ENCODE data around the gene GGACT.

The GGACT gene

DNA sequence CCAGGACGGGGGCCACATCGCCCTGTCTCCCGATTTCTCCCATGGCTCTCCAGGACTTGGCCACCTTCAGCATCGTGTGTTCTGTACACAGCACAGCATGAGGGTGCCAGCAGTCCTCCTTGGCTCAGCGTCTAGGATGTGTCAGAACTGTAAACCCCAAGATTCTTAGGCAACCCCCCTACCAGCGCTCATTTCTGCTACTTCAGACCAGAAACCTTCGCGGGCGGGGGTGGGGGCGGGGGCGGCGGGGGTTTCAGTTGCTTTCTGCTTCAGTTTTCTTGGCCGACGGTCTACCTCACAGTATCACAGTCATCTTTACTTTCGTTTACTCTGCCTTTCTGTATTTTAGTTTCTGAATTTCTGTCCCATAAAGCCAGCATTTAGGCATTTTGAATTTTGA is 82.4 kb downstream of the GGACT start:
- no peak overlapping the region for H3K4me3 ChIP-seq (ENCODE audit: low read depth, low read length)
- CTCF ChIA-PET: no interaction called here
- no peaks in the 10 kb centered on the region for H3K9me3 ChIP-seq (ENCODE audit: control insufficient read depth, insufficient read depth, low read depth, low read length)
- TF ChIP-seq, protein P1, sequence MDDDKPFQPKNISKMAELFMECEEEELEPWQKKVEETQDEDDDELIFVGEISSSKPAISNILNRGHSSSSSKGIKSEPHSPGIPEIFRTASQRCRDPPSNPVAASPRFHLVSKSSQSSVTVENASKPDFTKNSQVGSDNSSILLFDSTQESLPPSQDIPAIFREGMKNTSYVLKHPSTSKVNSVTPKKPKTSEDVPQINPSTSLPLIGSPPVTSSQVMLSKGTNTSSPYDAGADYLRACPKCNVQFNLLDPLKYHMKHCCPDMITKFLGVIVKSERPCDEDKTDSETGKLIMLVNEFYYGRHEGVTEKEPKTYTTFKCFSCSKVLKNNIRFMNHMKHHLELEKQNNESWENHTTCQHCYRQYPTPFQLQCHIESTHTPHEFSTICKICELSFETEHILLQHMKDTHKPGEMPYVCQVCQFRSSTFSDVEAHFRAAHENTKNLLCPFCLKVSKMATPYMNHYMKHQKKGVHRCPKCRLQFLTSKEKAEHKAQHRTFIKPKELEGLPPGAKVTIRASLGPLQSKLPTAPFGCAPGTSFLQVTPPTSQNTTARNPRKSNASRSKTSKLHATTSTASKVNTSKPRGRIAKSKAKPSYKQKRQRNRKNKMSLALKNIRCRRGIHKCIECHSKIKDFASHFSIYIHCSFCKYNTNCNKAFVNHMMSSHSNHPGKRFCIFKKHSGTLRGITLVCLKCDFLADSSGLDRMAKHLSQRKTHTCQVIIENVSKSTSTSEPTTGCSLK (tag by site-specific recombination; IDR thresholded peaks at IDR 0.05): no peak
- no peak for TF ChIP-seq ZNF311 (tag by site-specific recombination; IDR thresholded peaks at IDR 0.05; ENCODE audit: borderline replicate concordance)
- no peak for TF ChIP-seq ZNF221 (tag by site-specific recombination; IDR thresholded peaks at IDR 0.05; ENCODE audit: borderline replicate concordance)
- TF ChIP-seq ZNF677 (tag by site-specific recombination; IDR thresholded peaks at IDR 0.05): no peak
- no peak for TF ChIP-seq ZNF324 (tag by site-specific recombination; IDR thresholded peaks at IDR 0.05)
- no peak for TF ChIP-seq ZFP41 (tag by site-specific recombination; IDR thresholded peaks at IDR 0.05; ENCODE audit: borderline replicate concordance)
- no peak for TF ChIP-seq RBAK (tag by site-specific recombination; IDR thresholded peaks at IDR 0.05)
- no peak for TF ChIP-seq ZNF707 (tag by site-specific recombination; IDR thresholded peaks at IDR 0.05)
- TF ChIP-seq, protein P2, sequence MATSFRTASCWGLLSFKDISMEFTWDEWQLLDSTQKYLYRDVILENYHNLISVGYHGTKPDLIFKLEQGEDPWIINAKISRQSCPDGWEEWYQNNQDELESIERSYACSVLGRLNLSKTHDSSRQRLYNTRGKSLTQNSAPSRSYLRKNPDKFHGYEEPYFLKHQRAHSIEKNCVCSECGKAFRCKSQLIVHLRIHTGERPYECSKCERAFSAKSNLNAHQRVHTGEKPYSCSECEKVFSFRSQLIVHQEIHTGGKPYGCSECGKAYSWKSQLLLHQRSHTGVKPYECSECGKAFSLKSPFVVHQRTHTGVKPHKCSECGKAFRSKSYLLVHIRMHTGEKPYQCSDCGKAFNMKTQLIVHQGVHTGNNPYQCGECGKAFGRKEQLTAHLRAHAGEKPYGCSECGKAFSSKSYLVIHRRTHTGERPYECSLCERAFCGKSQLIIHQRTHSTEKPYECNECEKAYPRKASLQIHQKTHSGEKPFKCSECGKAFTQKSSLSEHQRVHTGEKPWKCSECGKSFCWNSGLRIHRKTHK (tag by site-specific recombination; IDR thresholded peaks at IDR 0.05): no peak
- TF ChIP-seq, protein P3, sequence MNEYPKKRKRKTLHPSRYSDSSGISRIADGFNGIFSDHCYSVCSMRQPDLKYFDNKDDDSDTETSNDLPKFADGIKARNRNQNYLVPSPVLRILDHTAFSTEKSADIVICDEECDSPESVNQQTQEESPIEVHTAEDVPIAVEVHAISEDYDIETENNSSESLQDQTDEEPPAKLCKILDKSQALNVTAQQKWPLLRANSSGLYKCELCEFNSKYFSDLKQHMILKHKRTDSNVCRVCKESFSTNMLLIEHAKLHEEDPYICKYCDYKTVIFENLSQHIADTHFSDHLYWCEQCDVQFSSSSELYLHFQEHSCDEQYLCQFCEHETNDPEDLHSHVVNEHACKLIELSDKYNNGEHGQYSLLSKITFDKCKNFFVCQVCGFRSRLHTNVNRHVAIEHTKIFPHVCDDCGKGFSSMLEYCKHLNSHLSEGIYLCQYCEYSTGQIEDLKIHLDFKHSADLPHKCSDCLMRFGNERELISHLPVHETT (tag by site-specific recombination; IDR thresholded peaks at IDR 0.05): no peak
- POLR2A ChIA-PET: no interaction called here
- peaks cover 6% of the 10 kb centered on the region for H3K4me1 ChIP-seq (ENCODE audit: control insufficient read depth, insufficient read depth, low read length)
- no peak overlapping the region for H3K27ac ChIP-seq (ENCODE audit: extremely low read depth, low read depth, low read length)
- H3K36me3 ChIP-seq (ENCODE audit: control insufficient read depth in 2 of 2, insufficient read depth in 1 of 2, low read length in 2 of 2): no peaks in the 10 kb centered on the region

DNA sequence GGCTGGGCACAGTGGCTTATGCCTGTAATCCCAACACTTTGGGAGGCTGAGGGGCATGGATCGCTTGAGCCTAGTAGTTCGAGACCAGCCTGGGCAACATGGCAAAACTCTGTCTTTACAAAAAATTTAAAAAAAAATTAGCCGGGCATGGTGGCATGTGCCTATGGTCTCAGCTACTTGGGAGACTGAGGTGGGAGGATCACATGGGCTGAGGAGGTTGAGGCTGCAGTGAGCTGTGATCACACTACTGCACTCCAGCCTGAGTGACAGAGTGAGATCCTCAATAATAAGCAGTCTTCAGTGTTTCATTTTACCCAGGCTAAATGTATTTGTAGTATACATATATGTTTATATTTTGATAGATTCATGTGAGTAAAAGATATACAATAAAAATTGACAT is 85.0 kb downstream of the GGACT start:
- H3K36me3 ChIP-seq (ENCODE audit: control insufficient read depth in 2 of 2, insufficient read depth in 1 of 2, low read length in 2 of 2): no peaks in the 10 kb centered on the region
- TF ChIP-seq ZNF473 (tag by site-specific recombination; IDR thresholded peaks at IDR 0.05) (no peak), ZNF223 (tag by site-specific recombination; IDR thresholded peaks at IDR 0.05) (no peak), ZNF600 (tag by site-specific recombination; IDR thresholded peaks at IDR 0.05) (no peak), SP3 (tag by site-specific recombination; IDR thresholded peaks at IDR 0.05) (no peak), GLIS2 (tag by site-specific recombination; IDR thresholded peaks at IDR 0.05) (no peak), ZNF132 (tag by site-specific recombination; IDR thresholded peaks at IDR 0.05; ENCODE audit: borderline replicate concordance) (no peak), GLI2 (tag by site-specific recombination; IDR thresholded peaks at IDR 0.05; ENCODE audit: borderline replicate concordance, low read depth) (no peak), ZNF335 (tag by site-specific recombination; conservative IDR thresholded peaks at IDR 0.05) (no peak), GLI4 (tag by site-specific recombination; IDR thresholded peaks at IDR 0.05) (no peak), YY1 (tag by site-specific recombination; IDR thresholded peaks at IDR 0.05) (no peak), ZNF596 (tag by site-specific recombination; IDR thresholded peaks at IDR 0.05) (no peak)
- TF ChIP-seq, protein P4, sequence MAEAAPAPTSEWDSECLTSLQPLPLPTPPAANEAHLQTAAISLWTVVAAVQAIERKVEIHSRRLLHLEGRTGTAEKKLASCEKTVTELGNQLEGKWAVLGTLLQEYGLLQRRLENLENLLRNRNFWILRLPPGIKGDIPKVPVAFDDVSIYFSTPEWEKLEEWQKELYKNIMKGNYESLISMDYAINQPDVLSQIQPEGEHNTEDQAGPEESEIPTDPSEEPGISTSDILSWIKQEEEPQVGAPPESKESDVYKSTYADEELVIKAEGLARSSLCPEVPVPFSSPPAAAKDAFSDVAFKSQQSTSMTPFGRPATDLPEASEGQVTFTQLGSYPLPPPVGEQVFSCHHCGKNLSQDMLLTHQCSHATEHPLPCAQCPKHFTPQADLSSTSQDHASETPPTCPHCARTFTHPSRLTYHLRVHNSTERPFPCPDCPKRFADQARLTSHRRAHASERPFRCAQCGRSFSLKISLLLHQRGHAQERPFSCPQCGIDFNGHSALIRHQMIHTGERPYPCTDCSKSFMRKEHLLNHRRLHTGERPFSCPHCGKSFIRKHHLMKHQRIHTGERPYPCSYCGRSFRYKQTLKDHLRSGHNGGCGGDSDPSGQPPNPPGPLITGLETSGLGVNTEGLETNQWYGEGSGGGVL (tag by site-specific recombination; IDR thresholded peaks at IDR 0.05): no peak
- no peaks in the 10 kb centered on the region for H3K9me3 ChIP-seq (ENCODE audit: control insufficient read depth, insufficient read depth, low read depth, low read length)
- ChIA-PET CTCF (interaction anchor here (0.6 kb wide), 1 partner anchor 93 kb away, joined by 3 read pairs; no protein-coding TSS in a partner anchor), POLR2A (no interaction called here)
- H3K27ac ChIP-seq (ENCODE audit: extremely low read depth, low read depth, low read length): no peak overlapping the region
- no peak overlapping the region for H3K4me3 ChIP-seq (ENCODE audit: low read depth, low read length)
- H3K4me1 ChIP-seq (ENCODE audit: control insufficient read depth, insufficient read depth, low read length): peaks cover 5% of the 10 kb centered on the region
